Measurements from ENCODE around the gene ATG3.
"Not testable (repeated sequence)": the region's sequence is repeated elsewhere in the genome, so short reads cannot be mapped to it uniquely, and the experiment has no call there.

DNA sequence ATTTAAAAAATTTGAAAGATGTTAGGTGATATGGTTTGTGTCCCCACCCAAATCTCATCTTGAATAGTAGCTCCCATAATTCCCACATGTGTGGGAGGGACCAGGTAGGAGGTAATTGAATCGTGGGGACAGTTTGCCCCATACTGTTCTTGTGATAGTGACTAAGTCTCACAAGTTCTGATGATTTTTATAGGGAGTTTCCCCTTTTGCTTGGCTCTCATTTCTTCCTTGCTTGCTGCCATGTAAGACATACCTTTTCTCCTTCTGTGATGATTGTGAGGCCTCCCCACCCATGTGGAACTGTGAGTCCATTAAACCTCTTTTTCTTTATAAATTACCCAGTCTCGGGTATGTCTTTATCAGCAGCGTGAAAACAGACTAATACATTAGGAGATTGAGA lies 42.8 kb downstream of the ATG3 start:
- not testable (repeated sequence) for TF ChIP-seq EP300, CTCF, POLR2A (IDR thresholded peaks at IDR 0.05)
